Endothelial cell (in vitro differentiated cells): ENCODE results near the gene KCNB1. TPM values are rescaled to one million over a fixed set of nuclear protein-coding genes. Genes with fewer than 3 reads are reported as not detected.

Experiments
- DNase-seq: peaks from one replicate; pipeline ENCODE4 v3.0.0; 2021; ENCODE audit warnings: low spot score
- H3K27ac Mint-ChIP-seq: one replicate; pipeline ENCODE4 v1.8.0; 2021; ENCODE audit warnings: mixed read lengths, inconsistent platforms; ENCODE audit not compliant: unreplicated experiment
- H3K27me3 Mint-ChIP-seq: one replicate; pipeline ENCODE4 v1.8.0; 2021; ENCODE audit warnings: mild to moderate bottlenecking, moderate library complexity, mixed read lengths, inconsistent platforms; ENCODE audit not compliant: unreplicated experiment
- H3K36me3 Mint-ChIP-seq: one replicate; pipeline ENCODE4 v1.8.0; 2021; ENCODE audit warnings: mild to moderate bottlenecking, low read depth, mixed read lengths, inconsistent platforms; ENCODE audit not compliant: unreplicated experiment
- H3K4me1 Mint-ChIP-seq: one replicate; pipeline ENCODE4 v1.8.0; 2021; ENCODE audit warnings: mild to moderate bottlenecking, mixed read lengths, inconsistent platforms; ENCODE audit not compliant: unreplicated experiment
- H3K4me3 Mint-ChIP-seq: one replicate; pipeline ENCODE4 v1.8.0; 2021; ENCODE audit warnings: mild to moderate bottlenecking, mixed read lengths, inconsistent platforms; ENCODE audit not compliant: unreplicated experiment
- H3K9me3 Mint-ChIP-seq: one replicate; pipeline ENCODE4 v1.8.0; 2021; ENCODE audit warnings: mixed read lengths, inconsistent platforms; ENCODE audit not compliant: unreplicated experiment
- total RNA-seq: library from RNA; stranded (reverse); fragmentation: NEBNext Ultra II Directional; extraction: Animal tissue kit (Norgen Biotek cat#: 25700); gene quantifications from one replicate; pipeline ENCODE4 v1.2.1, GENCODE V29; 2021; ENCODE audit not compliant: unreplicated experiment
- TF ChIP-seq, protein P1 (sequence below): fragments of 200-600 bp; sonication (generic); IDR thresholded peaks from one replicate; pipeline ENCODE4 v1.5.0; 2021; ENCODE audit warnings: antibody characterized with exemption; ENCODE audit not compliant: unreplicated experiment

KCNB1 gene
- total RNA-seq, 1 donor from 2014 or later, result 0.36 TPM

DNA sequence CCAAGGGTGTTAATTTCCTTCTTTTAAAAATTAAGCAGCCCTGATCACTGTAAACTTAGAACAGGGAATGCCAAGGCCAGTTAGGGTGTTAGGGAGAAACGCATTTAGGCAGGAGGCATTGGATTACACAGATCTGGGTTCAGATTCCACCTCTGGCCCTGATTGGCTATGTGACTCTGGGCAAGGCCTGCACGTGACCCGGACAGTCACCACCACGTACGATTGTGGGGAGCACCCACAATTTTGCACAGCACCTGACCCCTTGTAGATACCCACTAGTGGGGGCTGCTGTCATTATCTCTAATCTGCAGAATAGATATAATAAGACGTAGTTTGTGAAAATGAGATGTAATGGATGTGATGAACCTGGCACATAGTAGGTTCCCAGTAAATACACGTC lies 145.1 kb downstream of the KCNB1 start:
- Mint-ChIP-seq H3K9me3 (no peaks in the 10 kb centered on the region), H3K4me1 (no peaks in the 10 kb centered on the region), H3K4me3 (no peak overlapping the region), H3K27ac (no peak overlapping the region), H3K36me3 (no peaks in the 10 kb centered on the region), H3K27me3 (no peaks in the 10 kb centered on the region)
- no peak for DNase-seq
- TF ChIP-seq, protein P1, sequence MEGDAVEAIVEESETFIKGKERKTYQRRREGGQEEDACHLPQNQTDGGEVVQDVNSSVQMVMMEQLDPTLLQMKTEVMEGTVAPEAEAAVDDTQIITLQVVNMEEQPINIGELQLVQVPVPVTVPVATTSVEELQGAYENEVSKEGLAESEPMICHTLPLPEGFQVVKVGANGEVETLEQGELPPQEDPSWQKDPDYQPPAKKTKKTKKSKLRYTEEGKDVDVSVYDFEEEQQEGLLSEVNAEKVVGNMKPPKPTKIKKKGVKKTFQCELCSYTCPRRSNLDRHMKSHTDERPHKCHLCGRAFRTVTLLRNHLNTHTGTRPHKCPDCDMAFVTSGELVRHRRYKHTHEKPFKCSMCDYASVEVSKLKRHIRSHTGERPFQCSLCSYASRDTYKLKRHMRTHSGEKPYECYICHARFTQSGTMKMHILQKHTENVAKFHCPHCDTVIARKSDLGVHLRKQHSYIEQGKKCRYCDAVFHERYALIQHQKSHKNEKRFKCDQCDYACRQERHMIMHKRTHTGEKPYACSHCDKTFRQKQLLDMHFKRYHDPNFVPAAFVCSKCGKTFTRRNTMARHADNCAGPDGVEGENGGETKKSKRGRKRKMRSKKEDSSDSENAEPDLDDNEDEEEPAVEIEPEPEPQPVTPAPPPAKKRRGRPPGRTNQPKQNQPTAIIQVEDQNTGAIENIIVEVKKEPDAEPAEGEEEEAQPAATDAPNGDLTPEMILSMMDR, result no peak

DNA sequence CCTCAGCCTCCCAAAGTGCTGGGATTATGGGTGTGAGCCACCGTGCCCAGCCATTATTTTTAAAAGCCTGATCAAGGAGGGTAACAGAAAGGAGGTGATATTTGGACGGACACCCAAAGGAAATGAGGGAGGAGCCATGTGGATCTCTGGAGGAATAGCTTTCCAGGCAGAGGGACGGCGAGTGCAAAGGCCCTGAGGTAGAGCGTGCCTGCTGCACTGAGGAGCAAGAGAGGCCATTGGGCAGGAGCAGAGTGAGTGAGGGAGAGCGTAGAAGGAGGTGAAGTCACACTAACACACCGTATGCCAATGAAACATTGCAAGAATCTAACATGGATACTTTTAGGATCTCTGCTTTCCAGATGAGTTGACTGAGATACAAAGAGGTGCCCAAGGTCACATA lies 145.7 kb downstream of the KCNB1 start:
- Mint-ChIP-seq H3K4me3 (no peak overlapping the region), H3K4me1 (no peaks in the 10 kb centered on the region), H3K27ac (no peak overlapping the region), H3K36me3 (no peaks in the 10 kb centered on the region), H3K27me3 (no peaks in the 10 kb centered on the region), H3K9me3 (no peaks in the 10 kb centered on the region)
- TF ChIP-seq, protein P1, result no peak
- DNase-seq, result no peak

DNA sequence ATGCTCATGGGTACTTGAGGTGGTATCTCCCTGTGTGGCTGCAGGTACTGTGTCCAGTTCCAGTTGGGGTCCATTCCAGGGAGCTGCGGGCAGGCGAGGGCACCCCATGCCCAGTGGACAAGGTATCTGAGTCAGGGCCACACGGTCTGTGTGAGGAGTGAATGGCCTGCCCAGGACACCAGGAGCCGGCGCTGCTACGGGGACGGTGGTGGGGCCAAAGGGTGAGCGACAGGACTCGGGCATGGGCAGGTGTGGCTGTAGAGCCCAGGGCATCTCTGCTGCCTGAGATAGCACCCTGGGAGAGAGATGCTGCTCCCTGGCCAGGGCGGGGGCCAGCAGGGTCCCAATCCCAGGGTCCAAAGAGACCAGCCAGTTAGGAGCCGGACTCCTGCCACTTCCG lies 147.0 kb downstream of the KCNB1 start:
- DNase-seq, result no peak
- Mint-ChIP-seq H3K9me3 (no peaks in the 10 kb centered on the region), H3K27ac (no peak overlapping the region), H3K36me3 (no peaks in the 10 kb centered on the region), H3K4me3 (no peak overlapping the region), H3K4me1 (no peaks in the 10 kb centered on the region), H3K27me3 (no peaks in the 10 kb centered on the region)
- TF ChIP-seq, protein P1, result no peak

DNA sequence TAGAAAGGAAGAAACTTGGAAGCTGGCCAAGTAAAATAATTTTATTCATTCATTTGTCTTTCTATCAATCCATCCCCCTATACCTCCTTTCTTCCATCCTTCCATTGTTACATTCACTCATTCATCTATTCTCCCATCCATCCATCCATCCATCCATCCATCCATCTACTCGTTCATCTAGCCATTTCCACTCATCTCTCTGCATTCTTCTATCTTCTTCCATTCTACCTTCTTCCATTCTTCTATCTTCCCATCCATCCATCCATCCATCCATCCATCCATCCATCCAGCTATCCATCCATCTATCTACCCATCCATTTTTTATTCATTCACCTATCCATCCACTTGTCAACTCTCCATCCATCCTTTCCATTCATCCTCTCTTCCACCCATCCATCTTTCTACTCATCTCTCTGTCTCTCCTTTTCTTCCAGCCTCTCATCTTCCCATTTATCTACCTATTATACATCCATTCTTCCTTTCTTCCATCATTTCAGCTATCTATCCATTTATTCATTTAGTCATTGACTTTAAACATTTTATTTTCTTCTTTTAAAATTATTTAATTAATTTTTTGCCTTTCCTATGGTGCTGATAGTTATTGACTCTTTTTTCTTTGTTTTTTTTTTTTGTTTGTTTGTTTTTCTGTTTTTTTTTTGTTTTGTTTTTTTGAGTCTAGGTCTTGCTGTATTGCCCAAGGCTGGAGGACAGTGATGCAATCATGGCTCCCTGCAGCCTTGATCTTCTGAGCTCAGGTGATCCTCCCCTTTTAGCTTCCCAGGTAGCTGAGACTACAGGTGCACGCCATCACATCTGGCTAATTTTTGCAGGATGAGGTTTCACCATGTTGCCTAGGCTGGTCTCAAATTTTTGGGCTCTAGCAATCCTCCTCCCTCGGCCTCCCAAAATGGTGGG lies 151.5 kb downstream of the KCNB1 start:
- Mint-ChIP-seq H3K4me1 (peaks cover 6% of the 10 kb centered on the region), H3K27ac (no peak overlapping the region), H3K9me3 (no peaks in the 10 kb centered on the region), H3K4me3 (no peak overlapping the region), H3K36me3 (no peaks in the 10 kb centered on the region), H3K27me3 (no peaks in the 10 kb centered on the region)
- no peak for DNase-seq
- TF ChIP-seq, protein P1, result no peak

DNA sequence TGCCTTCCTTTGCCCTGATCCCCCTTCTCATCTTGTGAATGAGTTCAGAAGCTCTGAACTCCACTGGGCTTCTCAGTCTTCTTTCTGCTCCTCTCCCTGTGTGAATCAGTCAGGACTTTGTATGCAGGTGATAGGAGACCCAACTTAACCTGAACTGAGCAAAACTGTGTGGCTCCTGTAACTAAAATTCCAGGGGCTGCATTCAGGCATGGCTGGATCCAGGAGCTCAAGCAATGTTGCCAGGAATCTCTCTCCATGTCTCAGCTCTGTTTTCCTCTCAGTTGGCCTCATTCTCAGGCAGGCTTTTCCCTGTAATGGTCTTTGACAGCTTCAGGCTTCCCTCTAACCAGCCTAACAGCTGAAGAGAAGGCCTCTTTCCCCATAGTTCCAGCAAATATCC lies 153.7 kb downstream of the KCNB1 start:
- no peak overlapping the region for H3K4me3 Mint-ChIP-seq
- no peak overlapping the region for H3K27ac Mint-ChIP-seq
- peaks cover 9% of the 10 kb centered on the region for H3K27me3 Mint-ChIP-seq

More for the DNA sequence above, 153.7 kb downstream of the KCNB1 start:
- Mint-ChIP-seq H3K9me3 (no peaks in the 10 kb centered on the region), H3K36me3 (peaks cover 3% of the 10 kb centered on the region), H3K4me1 (peaks cover 27% of the 10 kb centered on the region)
- no peak for DNase-seq
- TF ChIP-seq, protein P1, result no peak
